ENCODE data around the gene OR2T5.
"Not testable (repeated sequence)": the region's sequence is repeated elsewhere in the genome, so short reads cannot be mapped to it uniquely, and the experiment has no call there.

OR2T5 gene

GRCh38 chr1:248507773-248508172 lies 19.4 kb downstream of the OR2T5 start, which contains the start of gene OR2G6:
Gene OR2G6 (plus strand): TSS chr1:248508073. CDS start chr1:248521647, 13,574 bp downstream.
- not testable (repeated sequence) for DNase-seq

GRCh38 chr1:248510217-248510616 lies 21.8 kb downstream of the OR2T5 start:
- DNase-seq = not testable (repeated sequence)

DNA sequence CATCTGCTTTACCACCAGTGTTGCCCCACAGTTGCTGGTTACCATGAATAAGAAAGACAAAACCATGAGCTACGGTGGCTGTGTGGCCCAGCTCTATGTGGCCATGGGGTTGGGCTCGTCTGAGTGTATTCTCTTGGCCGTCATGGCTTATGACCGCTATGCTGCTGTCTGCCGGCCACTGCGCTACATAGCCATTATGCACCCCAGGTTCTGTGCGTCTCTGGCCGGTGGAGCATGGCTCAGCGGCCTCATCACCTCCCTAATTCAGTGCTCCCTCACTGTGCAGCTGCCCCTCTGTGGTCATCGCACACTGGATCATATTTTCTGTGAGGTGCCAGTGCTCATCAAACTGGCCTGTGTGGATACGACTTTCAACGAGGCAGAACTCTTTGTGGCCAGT lies 33.5 kb downstream of the OR2T5 start:
- DNase-seq = no peak

GRCh38 chr1:248537449-248537848 lies 49.1 kb downstream of the OR2T5 start:
- not testable (repeated sequence) for DNase-seq

Measured in SHP77 treated with DMSO at 0.1 percent for 48 hours (cell line).